Upper lobe of left lung (tissue), 6 donors: ENCODE measurements around the gene SIM2. TPM values are rescaled to one million over a fixed set of nuclear protein-coding genes. Genes with fewer than 3 reads are reported as not detected.

Source experiments
- ATAC-seq, 2 donors: fragments of 200-7000 bp; cut with Tn5 transposase; one replicate each; pipeline ENCODE4 v1.9.1; 2022; ENCODE audit warnings: mild to moderate bottlenecking in 2 of 2, moderate library complexity in 2 of 2; ENCODE audit not compliant: low FRiP score in 2 of 2
- DNase-seq, 2 donors: peaks; one replicate each; pipeline ENCODE4 v3.0.0-alpha.2; 2019 to 2020
- H3K27ac ChIP-seq, 4 donors: fragments of 200-600 bp; sonication (generic); one replicate each; pipeline ENCODE4 v1.5.1; 2016 to 2019
- H3K27me3 ChIP-seq, 4 donors: fragments of 200-600 bp; sonication (generic); one replicate each; pipeline ENCODE4 v1.5.1; 2017 to 2019
- H3K36me3 ChIP-seq, 4 donors: fragments of 200-600 bp; sonication (generic); one replicate each; pipeline ENCODE4 v1.5.1; 2016 to 2019
- H3K4me1 ChIP-seq, 4 donors: fragments of 200-600 bp; sonication (generic); one replicate each; pipeline ENCODE4 v1.5.1; 2018 to 2019
- H3K4me3 ChIP-seq, 4 donors: fragments of 200-600 bp; sonication (generic); one replicate each; pipeline ENCODE4 v1.5.1; 2017 to 2019; ENCODE audit warnings: mild to moderate bottlenecking in 2 of 4, moderate library complexity in 1 of 4
- H3K9me3 ChIP-seq, 4 donors: fragments of 200-600 bp; sonication (generic); one replicate each; pipeline ENCODE4 v1.5.1; 2018 to 2019
- EP300 ChIP-seq, 4 donors: sonication (generic); formaldehyde crosslinking; IDR thresholded peaks; one replicate each; pipeline ENCODE4 v1.5.1; 2017; ENCODE audit warnings: antibody characterized with exemption in 4 of 4, control low read depth in 2 of 4
- POLR2A ChIP-seq, 4 donors: fragments of 450-650 bp; IDR thresholded peaks; one replicate each; pipeline ENCODE4 v1.5.1; 2016 to 2017; ENCODE audit warnings: antibody characterized with exemption in 4 of 4, mild to moderate bottlenecking in 2 of 4
- POLR2AphosphoS5 ChIP-seq, 2 donors: sonication (generic); formaldehyde crosslinking; IDR thresholded peaks; one replicate each; pipeline ENCODE4 v1.5.1; 2017; ENCODE audit warnings: antibody characterized with exemption in 2 of 2
- WGBS, 2 donors: methylation state at CpG; one replicate each; pipeline ENCODE4 v1.1.5; 2017 to 2018; 5-methylcytosine and 5-hydroxymethylcytosine counted together
- total RNA-seq, 6 donors: library from RNA; depleted of rRNA in 4 of 6; stranded (reverse); fragments of >200 nt in 4 of 6; gene quantifications; one replicate each; pipeline versions ENCODE4 v1.1.0 to v1.2.1, GENCODE V29; 2016 to 2021
- TF ChIP-seq, protein P1 (sequence below), 6 experiments: fragments of 450-650 bp in 4 of 6; fragments of 200-600 bp in 2 of 6; sonication (generic) in 2 of 6; IDR thresholded peaks; one replicate each; pipeline ENCODE4 v1.5.1; 2016 to 2019; ENCODE audit warnings: antibody characterized with exemption in 6 of 6
- donor health status: DM: no; HTN: no; CAD: no; lungs with moderate emphysema.
- donor health status: DM: no; HTN: yes; CAD: no; lungs with severe emphysema.

The SIM2 gene
- total RNA-seq, 6 donors from 2014 or later: 0.10 to 1.6 (median 0.50) TPM; not detected in 2

DNA sequence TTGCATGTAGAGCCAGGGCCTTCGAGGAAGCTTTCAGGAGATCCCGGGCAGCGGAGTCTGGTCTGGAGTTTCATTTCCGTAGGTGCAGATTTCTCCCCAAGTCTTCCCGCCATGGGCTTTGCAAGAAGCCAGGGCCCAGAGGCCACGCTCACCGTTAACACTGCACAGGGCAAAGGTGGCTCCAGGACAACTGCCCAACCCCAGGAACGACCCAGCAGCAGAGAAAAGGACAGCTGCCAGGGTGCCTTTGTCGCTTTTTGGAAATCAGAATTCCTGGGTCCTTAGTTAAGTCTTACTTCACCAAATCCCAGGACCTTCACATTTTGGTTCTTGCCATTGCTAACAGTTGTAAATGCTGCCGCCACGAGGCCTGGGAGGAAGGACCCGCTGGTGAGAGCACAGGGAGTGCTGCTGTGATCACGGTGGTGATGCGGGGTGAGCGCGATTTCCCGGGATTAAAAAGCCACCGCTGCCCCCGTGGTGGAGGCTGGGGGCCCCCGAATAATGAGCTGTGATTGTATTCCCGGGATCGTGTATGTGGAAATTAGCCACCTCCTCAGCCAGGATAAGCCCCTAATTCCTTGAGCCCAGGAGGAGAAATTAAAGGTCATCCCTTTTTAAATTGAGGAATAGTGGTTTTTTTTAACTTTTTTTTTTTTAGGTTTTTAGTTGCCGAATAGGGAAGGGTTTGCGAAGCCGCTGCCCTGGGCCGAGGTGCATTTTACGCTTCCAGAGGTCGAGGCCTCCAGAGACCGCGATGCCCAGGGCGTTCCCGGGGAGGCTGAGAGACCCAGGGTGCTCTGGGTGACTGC lies 8.2 kb downstream of the SIM2 start:
- H3K4me1 ChIP-seq: peaks cover 35 to 62% (median 38%) of the 10 kb centered on the region in 4 donors
- peaks cover 3 to 96% (median 50%) of the 10 kb centered on the region in 4 donors for H3K27me3 ChIP-seq
- no peaks in the 10 kb centered on the region for H3K36me3 ChIP-seq
- ATAC-seq (no peak), DNase-seq (peak in 1 of 2 donors; percentile 16)
- H3K4me3 ChIP-seq: no peak overlapping the region
- TF ChIP-seq EP300 (IDR thresholded peaks at IDR 0.05) (no peak), POLR2AphosphoS5 (IDR thresholded peaks at IDR 0.05) (no peak), POLR2A (IDR thresholded peaks at IDR 0.05) (no peak)
- TF ChIP-seq, protein P1, sequence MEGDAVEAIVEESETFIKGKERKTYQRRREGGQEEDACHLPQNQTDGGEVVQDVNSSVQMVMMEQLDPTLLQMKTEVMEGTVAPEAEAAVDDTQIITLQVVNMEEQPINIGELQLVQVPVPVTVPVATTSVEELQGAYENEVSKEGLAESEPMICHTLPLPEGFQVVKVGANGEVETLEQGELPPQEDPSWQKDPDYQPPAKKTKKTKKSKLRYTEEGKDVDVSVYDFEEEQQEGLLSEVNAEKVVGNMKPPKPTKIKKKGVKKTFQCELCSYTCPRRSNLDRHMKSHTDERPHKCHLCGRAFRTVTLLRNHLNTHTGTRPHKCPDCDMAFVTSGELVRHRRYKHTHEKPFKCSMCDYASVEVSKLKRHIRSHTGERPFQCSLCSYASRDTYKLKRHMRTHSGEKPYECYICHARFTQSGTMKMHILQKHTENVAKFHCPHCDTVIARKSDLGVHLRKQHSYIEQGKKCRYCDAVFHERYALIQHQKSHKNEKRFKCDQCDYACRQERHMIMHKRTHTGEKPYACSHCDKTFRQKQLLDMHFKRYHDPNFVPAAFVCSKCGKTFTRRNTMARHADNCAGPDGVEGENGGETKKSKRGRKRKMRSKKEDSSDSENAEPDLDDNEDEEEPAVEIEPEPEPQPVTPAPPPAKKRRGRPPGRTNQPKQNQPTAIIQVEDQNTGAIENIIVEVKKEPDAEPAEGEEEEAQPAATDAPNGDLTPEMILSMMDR (IDR thresholded peaks at IDR 0.05): no peak
- H3K9me3 ChIP-seq: no peaks in the 10 kb centered on the region
- WGBS, 2 donors: 13 to 16% methylated on average over 24 to 32 of the region's 32 CpGs
- no peak overlapping the region for H3K27ac ChIP-seq

DNA sequence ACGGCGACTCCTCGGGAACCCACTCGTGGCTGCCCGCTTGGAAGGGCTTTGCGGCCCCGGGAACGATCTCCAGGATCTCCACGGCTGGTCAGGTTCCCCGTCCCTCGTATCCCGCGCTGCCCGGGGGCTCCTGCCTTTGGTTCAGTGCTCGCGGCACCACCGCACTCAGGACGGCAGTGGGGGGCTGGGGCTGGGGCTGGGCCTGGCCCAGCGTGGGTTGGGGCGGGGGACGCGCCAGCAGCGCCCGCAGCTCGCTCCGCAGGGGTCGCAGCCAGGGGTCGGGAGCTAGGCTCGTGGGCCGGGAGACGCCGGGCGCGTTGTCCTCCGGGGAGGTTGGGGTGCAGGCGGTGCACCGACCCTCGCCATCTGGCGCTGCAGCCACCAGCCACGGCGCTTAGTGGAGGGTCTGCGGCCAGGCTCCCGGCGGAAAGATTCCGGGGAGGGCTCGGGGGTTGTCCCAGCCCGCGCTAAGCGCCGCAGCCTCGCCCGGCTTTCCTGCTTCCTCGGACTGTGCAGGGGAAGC lies 8.9 kb downstream of the SIM2 start:
- ATAC-seq (no peak), DNase-seq (peak; percentile 6 to 81)
- TF ChIP-seq, protein P1 (IDR thresholded peaks at IDR 0.05): no peak
- TF ChIP-seq EP300 (IDR thresholded peaks at IDR 0.05): no peak
- TF ChIP-seq POLR2AphosphoS5 (IDR thresholded peaks at IDR 0.05): no peak
- no peak for TF ChIP-seq POLR2A (IDR thresholded peaks at IDR 0.05)
- H3K27ac ChIP-seq: no peak overlapping the region
- H3K27me3 ChIP-seq: peaks cover 3 to 96% (median 46%) of the 10 kb centered on the region in 4 donors
- peaks cover 35 to 62% (median 38%) of the 10 kb centered on the region in 4 donors for H3K4me1 ChIP-seq
- H3K36me3 ChIP-seq: no peaks in the 10 kb centered on the region
- WGBS, 2 donors: 1 to 3% methylated on average over 7 to 26 of the region's 53 CpGs
- no peak overlapping the region for H3K4me3 ChIP-seq
- no peaks in the 10 kb centered on the region for H3K9me3 ChIP-seq

DNA sequence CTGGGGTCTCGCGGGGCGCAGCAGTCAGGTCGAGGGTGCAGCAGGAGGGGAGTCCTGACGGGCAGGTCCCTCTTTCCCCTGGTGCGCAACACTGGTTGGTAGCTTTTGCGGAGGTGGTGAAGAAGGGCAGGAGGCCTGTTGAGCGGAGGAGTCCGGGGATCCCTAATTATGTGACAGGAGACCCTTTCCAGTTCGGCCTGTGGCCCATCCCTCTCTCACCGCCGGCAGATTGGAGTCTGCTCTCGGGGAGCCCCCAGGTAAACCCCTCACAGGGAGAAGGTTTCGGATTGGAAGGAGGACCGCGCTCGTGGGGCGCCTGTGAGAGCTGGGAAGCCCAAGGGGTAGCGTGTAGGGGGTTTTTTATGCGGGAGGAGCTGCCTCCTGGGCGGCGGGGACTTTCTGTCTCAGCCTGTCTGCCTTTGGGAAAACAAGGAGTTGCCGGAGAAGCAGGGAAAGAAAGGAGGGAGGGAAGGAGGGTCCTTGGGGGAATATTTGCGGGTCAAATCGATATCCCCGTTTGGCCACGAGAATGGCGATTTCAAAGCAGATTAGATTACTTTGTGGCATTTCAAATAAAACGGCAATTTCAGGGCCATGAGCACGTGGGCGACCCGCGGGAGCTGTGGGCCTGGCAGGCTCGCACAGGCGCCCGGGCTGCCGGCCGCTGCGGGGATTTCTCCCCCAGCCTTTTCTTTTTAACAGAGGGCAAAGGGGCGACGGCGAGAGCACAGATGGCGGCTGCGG lies 9.5 kb downstream of the SIM2 start:
- Histone ChIP-seq H3K4me3 (no peak overlapping the region), H3K27me3 (peaks cover 3 to 94% (median 43%) of the 10 kb centered on the region in 4 donors), H3K27ac (no peak overlapping the region), H3K36me3 (no peaks in the 10 kb centered on the region), H3K4me1 (peaks cover 35 to 62% (median 38%) of the 10 kb centered on the region in 4 donors), H3K9me3 (no peaks in the 10 kb centered on the region)
- DNase-seq (peak in 1 of 2 donors; percentile 12), ATAC-seq (no peak)
- WGBS, 2 donors: 5 to 7% methylated on average over 23 to 39 of the region's 44 CpGs
- TF ChIP-seq POLR2A (IDR thresholded peaks at IDR 0.05) (no peak), POLR2AphosphoS5 (IDR thresholded peaks at IDR 0.05) (no peak), EP300 (IDR thresholded peaks at IDR 0.05) (no peak)
- TF ChIP-seq, protein P1 (IDR thresholded peaks at IDR 0.05): no peak

DNA sequence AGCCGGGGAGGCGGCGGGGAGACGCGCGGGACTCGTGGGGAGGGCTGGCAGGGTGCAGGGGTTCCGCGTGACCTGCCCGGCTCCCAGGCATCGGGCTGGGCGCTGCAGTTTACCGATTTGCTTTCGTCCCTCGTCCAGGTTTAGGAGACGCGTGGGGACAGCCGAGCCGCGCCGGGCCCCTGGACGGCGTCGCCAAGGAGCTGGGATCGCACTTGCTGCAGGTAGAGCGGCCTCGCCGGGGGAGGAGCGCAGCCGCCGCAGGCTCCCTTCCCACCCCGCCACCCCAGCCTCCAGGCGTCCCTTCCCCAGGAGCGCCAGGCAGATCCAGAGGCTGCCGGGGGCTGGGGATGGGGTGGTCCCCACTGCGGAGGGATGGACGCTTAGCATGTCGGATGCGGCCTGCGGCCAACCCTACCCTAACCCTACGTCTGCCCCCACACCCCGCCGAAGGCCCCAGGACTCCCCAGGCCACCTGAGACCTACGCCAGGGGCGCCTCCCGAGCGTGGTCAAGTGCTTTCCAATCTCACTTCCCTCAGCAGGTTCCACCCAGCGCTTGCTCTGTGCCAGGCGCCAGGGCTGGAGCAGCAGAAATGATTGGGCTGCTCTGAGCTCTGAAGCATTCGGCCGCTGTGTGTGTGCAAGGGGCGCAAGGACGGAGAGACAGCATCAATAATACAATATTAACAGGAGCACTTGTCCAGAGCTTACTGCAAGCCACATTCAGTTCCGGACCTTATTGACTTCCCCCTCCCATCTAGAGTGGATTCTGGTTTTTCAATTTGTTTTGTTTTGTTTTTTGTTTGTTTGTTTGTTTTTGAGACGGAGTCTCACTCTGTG lies 10.3 kb downstream of the SIM2 start:
- peak; percentile 18 to 85 for DNase-seq
- Histone ChIP-seq H3K9me3 (no peaks in the 10 kb centered on the region), H3K36me3 (no peaks in the 10 kb centered on the region), H3K4me3 (no peak overlapping the region), H3K4me1 (peaks cover 34 to 61% (median 38%) of the 10 kb centered on the region in 4 donors), H3K27me3 (peaks cover 3 to 88% (median 39%) of the 10 kb centered on the region in 4 donors), H3K27ac (no peak overlapping the region)
- no peak for ATAC-seq
- WGBS, 2 donors: 9 to 16% methylated on average over 22 to 38 of the region's 55 CpGs
- no peak for TF ChIP-seq POLR2A (IDR thresholded peaks at IDR 0.05)
- TF ChIP-seq EP300 (IDR thresholded peaks at IDR 0.05): no peak
- TF ChIP-seq, protein P1 (IDR thresholded peaks at IDR 0.05): no peak
- no peak for TF ChIP-seq POLR2AphosphoS5 (IDR thresholded peaks at IDR 0.05)
